Measurements from ENCODE around the gene AADACL4.

Gene AADACL4

DNA sequence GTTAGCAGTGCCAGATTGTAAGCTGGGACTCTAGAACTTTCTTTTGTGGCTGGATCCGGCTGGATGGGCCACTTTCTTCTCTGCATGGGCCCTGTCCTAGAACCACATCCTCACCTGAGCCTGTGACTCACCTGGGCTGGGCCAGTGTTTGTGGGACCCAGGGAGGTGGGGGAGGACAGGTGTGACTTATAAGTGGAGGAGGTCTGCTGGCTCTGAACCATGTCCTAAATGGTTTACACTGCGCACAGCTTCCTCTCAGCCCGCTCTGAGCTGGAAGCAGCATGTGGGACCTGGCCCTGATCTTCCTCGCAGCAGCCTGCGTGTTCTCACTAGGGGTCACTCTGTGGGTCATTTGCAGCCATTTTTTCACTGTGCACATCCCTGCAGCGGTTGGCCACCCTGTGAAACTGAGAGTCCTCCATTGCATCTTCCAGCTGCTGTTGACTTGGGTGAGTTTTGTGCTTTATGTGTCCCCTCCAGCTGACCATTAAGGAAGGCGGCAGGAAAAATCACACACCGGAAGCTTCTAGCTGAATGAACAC, 72.1 kb downstream of the AADACL4 start, which contains the start of gene AADACL3:
Gene AADACL3 (plus strand): TSS at position 215 of the 542 bp plus-strand sequence. CDS start 67 bp downstream, at position 282.
- DNase-seq = no peak

Measured in stimulated activated CD8-positive, alpha-beta memory T cell treated with anti-CD3 and anti-CD28 coated beads, Interleukin-4, amount 100 ng/mL, for 48 hours (primary cell).